H1 (cell line): ENCODE results near the gene VPS18. TPM values are rescaled to one million over a fixed set of nuclear protein-coding genes. Genes with fewer than 3 reads are reported as not detected.

Experiments used
- CTCF ChIA-PET: fragments of 300-600 bp; sonication (Branson Sonifier 250); formaldehyde crosslinking; loops from one replicate; lab custom pipeline; 2021; ENCODE audit not compliant: partially characterized antibody; lab: Charles Lee
- POLR2A ChIA-PET: fragments of 300-600 bp; sonication (Branson Sonifier 250); formaldehyde crosslinking; loops from one replicate; lab custom pipeline; 2021; ENCODE audit warnings: inconsistent platforms; ENCODE audit not compliant: partially characterized antibody; lab: Charles Lee
- DNase-seq, 2 experiments: peaks; one replicate each; pipeline versions ENCODE4 v3.0.0 to v3.0.0-alpha.2; 2010 to 2022; ENCODE audit warnings: low spot score in 2 of 2, low read depth in 1 of 2, mixed read lengths in 1 of 2
- FAIRE-seq: peaks from 2 replicates; lab custom pipeline; 2011; peaks lifted over from hg19 to GRCh38; lab: Jason Lieb, UNC
- H2AFZ ChIP-seq: 2 replicates; pipeline ENCODE4 v1.8.1; 2012; ENCODE audit warnings: low read length, inconsistent platforms
- H2AK5ac ChIP-seq: 2 replicates; pipeline ENCODE4 v1.6.1; 2013; ENCODE audit warnings: low read depth, low read length
- H2BK120ac ChIP-seq: replicated peaks from 2 replicates; pipeline ENCODE3; 2013; ENCODE audit warnings: low read depth, low read length, inconsistent platforms
- H2BK12ac ChIP-seq: 2 replicates; pipeline ENCODE4 v1.6.1; 2013; ENCODE audit warnings: low read depth, low read length
- H2BK15ac ChIP-seq: 2 replicates; pipeline ENCODE4 v1.6.1; 2013; ENCODE audit warnings: low read length
- H2BK20ac ChIP-seq: 2 replicates; pipeline ENCODE4 v1.6.1; 2013; ENCODE audit warnings: low read length
- H2BK5ac ChIP-seq: 2 replicates; pipeline ENCODE4 v1.6.1; 2013; ENCODE audit warnings: low read depth, low read length
- H3K14ac ChIP-seq: 2 replicates; pipeline ENCODE4 v1.6.1; 2013; ENCODE audit warnings: inconsistent platforms; ENCODE audit not compliant: insufficient read length
- H3K18ac ChIP-seq: 2 replicates; pipeline ENCODE4 v1.6.1; 2013; ENCODE audit warnings: low read length; ENCODE audit errors: extremely low read depth
- H3K23ac ChIP-seq: 2 replicates; pipeline ENCODE4 v1.6.1; 2013; ENCODE audit warnings: inconsistent platforms; ENCODE audit not compliant: insufficient read length
- H3K23me2 ChIP-seq: 2 replicates; pipeline ENCODE4 v1.6.1; 2013; ENCODE audit warnings: low read depth, low read length
- H3K27ac ChIP-seq: 2 replicates; pipeline ENCODE4 v1.6.1; 2011; ENCODE audit warnings: low read depth, low read length, inconsistent platforms
- H3K27me3 ChIP-seq, 4 experiments: replicated peaks in 1 of 4; 1 replicate in 1 of 4; 2 replicates in 3 of 4; pipeline versions ENCODE4 v1.6.1 to v1.8.1; 2011 to 2013; ENCODE audit warnings: low read length in 3 of 4, mild to moderate bottlenecking in 3 of 4, inconsistent platforms in 2 of 4, mixed read lengths in 2 of 4, moderate library complexity in 1 of 4; ENCODE audit not compliant: control insufficient read depth in 3 of 4, insufficient read depth in 3 of 4; ENCODE audit errors: extremely low read depth in 1 of 4
- H3K36me3 ChIP-seq, 4 experiments: 2 replicates each; pipeline versions ENCODE4 v1.6.1 to v1.8.1; 2011 to 2013; ENCODE audit warnings: mild to moderate bottlenecking in 4 of 4, low read length in 3 of 4, moderate library complexity in 2 of 4, control low read depth in 1 of 4, inconsistent platforms in 1 of 4; ENCODE audit not compliant: insufficient read depth in 4 of 4, control insufficient read depth in 2 of 4
- H3K4ac ChIP-seq: replicated peaks from 2 replicates; pipeline ENCODE3; 2013; ENCODE audit warnings: low read length, low read depth, mixed read lengths, inconsistent platforms; ENCODE audit not compliant: insufficient read length
- H3K4me1 ChIP-seq, 4 experiments: replicated peaks in 1 of 4; 1 replicate in 1 of 4; 2 replicates in 3 of 4; pipeline versions ENCODE4 v1.6.1 to v1.8.1; 2011 to 2013; ENCODE audit warnings: low read length in 3 of 4, inconsistent platforms in 2 of 4, mixed read lengths in 1 of 4; ENCODE audit not compliant: insufficient read depth in 4 of 4, control insufficient read depth in 3 of 4
- H3K4me2 ChIP-seq, 2 experiments: 2 replicates each; pipeline versions ENCODE4 v1.6.1 to v1.8.1; 2011 to 2013; ENCODE audit warnings: low read depth in 2 of 2, low read length in 2 of 2, control low read depth in 1 of 2, inconsistent platforms in 1 of 2, mild to moderate bottlenecking in 1 of 2; ENCODE audit not compliant: insufficient read depth in 1 of 2
- H3K4me3 ChIP-seq, 4 experiments: fragments of 200-600, 300-600 bp in 1 of 4; sonication (generic), shearing (Covaris generic), sonication (Bioruptor Twin) in 1 of 4; 2 replicates each; pipeline versions ENCODE4 v1.5.1 to v1.8.1; 2011 to 2016; ENCODE audit warnings: low read length in 4 of 4, low read depth in 3 of 4, control low read depth in 2 of 4, inconsistent platforms in 2 of 4, mild to moderate bottlenecking in 2 of 4, mixed read lengths in 1 of 4, moderate library complexity in 1 of 4; ENCODE audit not compliant: insufficient read depth in 2 of 4; ENCODE audit errors: extremely low read depth in 1 of 4
- H3K56ac ChIP-seq: replicated peaks from 2 replicates; pipeline ENCODE3; 2013; ENCODE audit warnings: low read depth, mild to moderate bottlenecking, mixed read lengths, low read length, inconsistent platforms; ENCODE audit not compliant: insufficient read length
- H3K79me1 ChIP-seq: 2 replicates; pipeline ENCODE4 v1.6.1; 2013; ENCODE audit warnings: low read depth, low read length, control low read depth
- H3K79me2 ChIP-seq, 2 experiments: 2 replicates each; pipeline versions ENCODE4 v1.6.1 to v1.8.1; 2012 to 2013; ENCODE audit warnings: low read length in 2 of 2, mild to moderate bottlenecking in 2 of 2, inconsistent platforms in 1 of 2; ENCODE audit not compliant: insufficient read depth in 2 of 2, control insufficient read depth in 1 of 2
- H3K9ac ChIP-seq, 4 experiments: replicated peaks in 1 of 4; 1 replicate in 1 of 4; 2 replicates in 3 of 4; pipeline versions ENCODE4 v1.6.1 to v1.8.1; 2011 to 2013; ENCODE audit warnings: low read depth in 3 of 4, low read length in 3 of 4, control low read depth in 2 of 4, mild to moderate bottlenecking in 2 of 4, moderate library complexity in 2 of 4, inconsistent platforms in 1 of 4; ENCODE audit errors: extremely low read depth in 1 of 4
- H3K9me3 ChIP-seq, 2 experiments: 2 replicates each; pipeline versions ENCODE4 v1.6.1 to v1.8.1; 2012 to 2013; ENCODE audit warnings: mild to moderate bottlenecking in 2 of 2, moderate library complexity in 2 of 2, control low read depth in 1 of 2, inconsistent platforms in 1 of 2, low read depth in 1 of 2, low read length in 1 of 2, mixed read lengths in 1 of 2; ENCODE audit not compliant: insufficient read depth in 2 of 2
- H4K20me1 ChIP-seq, 2 experiments: replicated peaks in 1 of 2; 2 replicates each; pipeline versions ENCODE3 to v1.8.1; 2011 to 2013; ENCODE audit warnings: inconsistent platforms in 2 of 2, low read length in 2 of 2, mild to moderate bottlenecking in 1 of 2; ENCODE audit not compliant: insufficient read depth in 2 of 2, control insufficient read depth in 1 of 2
- H4K5ac ChIP-seq: 2 replicates; pipeline ENCODE4 v1.6.1; 2013; ENCODE audit warnings: low read length, low read depth, mixed read lengths, inconsistent platforms; ENCODE audit not compliant: insufficient read length
- H4K8ac ChIP-seq: 2 replicates; pipeline ENCODE4 v1.8.0; 2013; ENCODE audit warnings: mild to moderate bottlenecking, moderate library complexity, low read length, inconsistent platforms; ENCODE audit not compliant: insufficient read depth; ENCODE audit errors: extremely low read depth
- H4K91ac ChIP-seq: replicated peaks from 2 replicates; pipeline ENCODE3; 2013; ENCODE audit warnings: low read length, mixed read lengths, inconsistent platforms; ENCODE audit not compliant: insufficient read length
- CBX8 ChIP-seq: fragments of 300-800, 300-1000 bp; sonication (generic); IDR thresholded peaks from 2 replicates; pipeline ENCODE4 v1.7.1; 2016; ENCODE audit warnings: low read depth, low read length, borderline replicate concordance
- CHD1 ChIP-seq: IDR thresholded peaks from 2 replicates; pipeline ENCODE4 v1.6.1; 2012; ENCODE audit warnings: low read depth, low read length, improper control_type of control experiment
- CTBP2 ChIP-seq: IDR thresholded peaks from 2 replicates; pipeline ENCODE4 v1.7.0; 2011; ENCODE audit warnings: borderline replicate concordance, mild to moderate bottlenecking, moderate library complexity, mixed read lengths, low read length; ENCODE audit not compliant: insufficient read depth, insufficient read length
- EP300 ChIP-seq, 2 experiments: IDR thresholded peaks; 1 replicate in 1 of 2; 2 replicates in 1 of 2; pipeline ENCODE4 v1.6.1; 2011 to 2012; ENCODE audit warnings: low read depth in 2 of 2, low read length in 2 of 2, mild to moderate bottlenecking in 2 of 2, borderline replicate concordance in 1 of 2, inconsistent platforms in 1 of 2, moderate library complexity in 1 of 2
- FOSL1 ChIP-seq: IDR thresholded peaks from 2 replicates; pipeline ENCODE4 v1.6.1; 2011; ENCODE audit warnings: mild to moderate bottlenecking, low read depth, low read length, moderate library complexity; ENCODE audit not compliant: insufficient read depth
- JUN ChIP-seq: IDR thresholded peaks from 2 replicates; pipeline ENCODE4 v1.6.1; 2011; ENCODE audit warnings: low read depth, mild to moderate bottlenecking, improper control_type of control experiment, low read length
- NRF1 ChIP-seq: IDR thresholded peaks from 2 replicates; pipeline ENCODE4 v1.6.1; 2011; ENCODE audit warnings: mild to moderate bottlenecking, low read depth, low read length, improper control_type of control experiment
- RBBP5 ChIP-seq: IDR thresholded peaks from 2 replicates; pipeline ENCODE4 v1.7.1; 2012; ENCODE audit warnings: low read depth, mild to moderate bottlenecking, inconsistent platforms, low read length, moderate library complexity, borderline replicate concordance
- SAP30 ChIP-seq: fragments of 300-600 bp; sonication (generic); IDR thresholded peaks from 2 replicates; pipeline ENCODE4 v1.7.1; 2012; ENCODE audit warnings: low read length, moderate library complexity, mild to moderate bottlenecking, inconsistent platforms; ENCODE audit not compliant: insufficient read depth, insufficient replicate concordance
- SIN3A ChIP-seq, 2 experiments: IDR thresholded peaks in 1 of 2; conservative IDR thresholded peaks in 1 of 2; 2 replicates each; pipeline ENCODE4 v1.6.1; 2011 to 2012; ENCODE audit warnings: low read length in 2 of 2, improper control_type of control experiment in 1 of 2, low read depth in 1 of 2, mild to moderate bottlenecking in 1 of 2
- SP1 ChIP-seq: IDR thresholded peaks from 2 replicates; pipeline ENCODE4 v1.6.1; 2011; ENCODE audit warnings: low read depth, low read length
- TAF7 ChIP-seq: optimal IDR thresholded peaks from 2 replicates; pipeline ENCODE3; 2011; ENCODE audit warnings: low read depth, mild to moderate bottlenecking, inconsistent platforms, low read length, moderate library complexity, borderline replicate concordance
- TEAD4 ChIP-seq: IDR thresholded peaks from 2 replicates; pipeline ENCODE4 v1.6.1; 2012; ENCODE audit warnings: low read depth, low read length, inconsistent platforms, mixed read lengths
- WGBS, 2 experiments: shearing (Covaris generic) in 1 of 2; methylation state at CpG; one replicate each; pipeline versions ENCODE4 v1.1.6 to v1.1.7; 2013 to 2015; ENCODE audit warnings: low lambda C conversion rate in 2 of 2, mixed read lengths in 2 of 2, inconsistent platforms in 1 of 2, low coverage in 1 of 2, missing lambda C conversion rate in 1 of 2; ENCODE audit not compliant: insufficient replicate concordance in 2 of 2, insufficient coverage in 1 of 2, insufficient read length in 1 of 2; ENCODE audit errors: extremely low coverage in 1 of 2, missing lambda C conversion rate in 1 of 2; 5-methylcytosine and 5-hydroxymethylcytosine counted together
- polyA plus RNA-seq, 7 experiments: library from polyadenylated mRNA; depleted of rRNA in 3 of 7; stranded (reverse) in 5 of 7; unstranded in 2 of 7; fragments of >200 nt in 5 of 7; fragments of 200-250 nt in 2 of 7; gene quantifications; 1 replicate in 5 of 7; 2 replicates in 1 of 7; 4 replicates in 1 of 7; pipeline versions ENCODE4 v1.2.1 to v1.2.3, GENCODE V29; 2011 to 2013; ENCODE audit warnings: missing spikeins in 2 of 7, mixed read lengths in 2 of 7
- total RNA-seq: library from RNA; stranded (reverse); fragmentation: NEBNext Ultra II Directional; extraction: Animal tissue kit (Norgen Biotek cat#: 25700); gene quantifications from 2 replicates; pipeline ENCODE4 v1.2.1, GENCODE V29; 2021

The VPS18 gene
- total and polyA plus RNA-seq, 2 of the 8 experiments (the other 6 are each of a cell fraction or from before 2014, with no cell fraction given): 28.9 to 32.7 TPM

- Histone ChIP-seq H4K20me1 (peaks cover 5 to 6% of the 10 kb centered on the region in 2 experiments), H3K36me3 (peaks cover 18 to 60% (median 44%) of the 10 kb centered on the region in 4 experiments; a peak in 7 of 8 replicates), H3K79me1 (peaks cover 8% of the 10 kb centered on the region), H3K4me3 (no peak overlapping the region), H2BK120ac (no peak overlapping the region), H2BK5ac (no peak overlapping the region), H3K23ac (no peak overlapping the region), H3K56ac (no peak overlapping the region), H3K79me2 (peaks cover 0 to 24% of the 10 kb centered on the region in 2 experiments; a peak in 2 of 4 replicates), H2AFZ (no peak overlapping the region), H2BK12ac (no peak overlapping the region), H3K27ac (no peak overlapping the region), H4K5ac (no peak overlapping the region), H3K9ac (no peak overlapping the region), H2BK20ac (no peak overlapping the region), H4K8ac (no peak overlapping the region), H3K4ac (no peak overlapping the region), H3K27me3 (no peaks in the 10 kb centered on the region), H3K18ac (no peak overlapping the region), H3K14ac (no peak overlapping the region), H2BK15ac (no peak overlapping the region), H3K23me2 (no peaks in the 10 kb centered on the region), H4K91ac (no peak overlapping the region), H2AK5ac (no peak overlapping the region), H3K9me3 (no peaks in the 10 kb centered on the region), H3K4me2 (no peak overlapping the region), H3K4me1 (peaks cover 0 to 4% (median 2%) of the 10 kb centered on the region in 4 experiments; a peak in 2 of 7 replicates)
- CTCF ChIA-PET: interaction anchor here (0.7 to 1.3 kb wide), 2 partner anchors 21 to 42 kb away, joined by 3 to 5 read pairs; partner anchors contain the start of gene VPS18
- WGBS, 2 experiments: 100% methylated on average over 5 of the region's 5 CpGs; no CpG with 5 or more reads in 1 of the 2 experiments
- DNase-seq: no peak
- FAIRE-seq: no peak
- POLR2A ChIA-PET: interaction anchor here (1.7 to 2.0 kb wide), 2 partner anchors 10 to 16 kb away, joined by 3 to 4 read pairs; no protein-coding TSS in a partner anchor
- no peak for TF ChIP-seq FOSL1
- TF ChIP-seq CHD1: no peak
- no peak for TF ChIP-seq TEAD4
- no peak for TF ChIP-seq SAP30
- no peak for TF ChIP-seq CBX8
- TF ChIP-seq SP1: no peak
- TF ChIP-seq CTBP2: no peak
- no peak for TF ChIP-seq JUN
- no peak for TF ChIP-seq SIN3A (conservative IDR thresholded peaks at IDR 0.05 in 1 of 2, IDR thresholded peaks at IDR 0.05 in 1 of 2; ENCODE audit: low read depth in 1 of 2, low read length in 2 of 2)
- no peak for TF ChIP-seq EP300 (IDR thresholded peaks at IDR 0.05; ENCODE audit: borderline replicate concordance in 1 of 2, low read depth in 2 of 2, low read length in 2 of 2)
- TF ChIP-seq TAF7: no peak
- TF ChIP-seq NRF1: no peak
- no peak for TF ChIP-seq RBBP5
These were observed 41.7 kb upstream of the VPS18 start for GRCh38 chr15:40852529-40852928.
